MM.1S (cell line): Measurements from ENCODE around the gene ARSG.

Experiments
- DNase-seq: peaks from one replicate; pipeline ENCODE4 v3.0.0-alpha.2; 2015
- H2AFZ ChIP-seq: fragments of 300-600 bp; sonication (generic); 2 replicates; pipeline ENCODE4 v1.6.0; 2016; ENCODE audit warnings: antibody characterized with exemption, low read length
- H3F3A ChIP-seq: fragments of 300-600 bp; sonication (generic); 2 replicates; pipeline ENCODE4 v1.6.1; 2016; ENCODE audit warnings: mild to moderate bottlenecking, antibody characterized with exemption, low read length, moderate library complexity, mixed read lengths; ENCODE audit not compliant: insufficient read depth
- H3K27ac ChIP-seq: fragments of 300-600 bp; sonication (generic); 2 replicates; pipeline ENCODE4 v1.5.1; 2016; ENCODE audit warnings: mild to moderate bottlenecking, low read length
- H3K27me3 ChIP-seq: fragments of 300-600 bp; sonication (generic); replicated peaks from 2 replicates; pipeline ENCODE4 v1.6.0; 2016; ENCODE audit warnings: low read length; ENCODE audit not compliant: insufficient read depth
- H3K36me3 ChIP-seq: fragments of 300-600 bp; sonication (generic); replicated peaks from 2 replicates; pipeline ENCODE4 v1.6.1; 2016; ENCODE audit warnings: mild to moderate bottlenecking, low read length, mixed read lengths; ENCODE audit not compliant: insufficient read depth
- H3K4me1 ChIP-seq: fragments of 300-600 bp; sonication (generic); 2 replicates; pipeline ENCODE4 v1.6.1; 2016; ENCODE audit warnings: low read length, mixed read lengths
- H3K4me2 ChIP-seq: fragments of 300-600 bp; sonication (generic); 2 replicates; pipeline ENCODE4 v1.6.0; 2016; ENCODE audit warnings: low read depth, low read length
- H3K4me3 ChIP-seq: fragments of 300-600 bp; sonication (generic); 2 replicates; pipeline ENCODE4 v1.5.1; 2016; ENCODE audit warnings: low read length, mixed read lengths
- H3K79me2 ChIP-seq: fragments of 300-600 bp; sonication (generic); 2 replicates; pipeline ENCODE4 v1.6.1; 2016; ENCODE audit warnings: mixed run types, low read length, mixed read lengths
- H3K9ac ChIP-seq: fragments of 300-600 bp; sonication (generic); 2 replicates; pipeline ENCODE4 v1.6.1; 2016; ENCODE audit warnings: low read length, mixed read lengths
- H3K9me2 ChIP-seq: fragments of 300-600 bp; sonication (generic); replicated peaks from 2 replicates; pipeline ENCODE4 v1.6.1; 2016; ENCODE audit warnings: mild to moderate bottlenecking, low read length, mixed read lengths; ENCODE audit not compliant: insufficient read depth
- H3K9me3 ChIP-seq: fragments of 300-600 bp; sonication (generic); replicated peaks from 2 replicates; pipeline ENCODE4 v1.6.1; 2016; ENCODE audit warnings: mild to moderate bottlenecking, low read length, mixed read lengths; ENCODE audit not compliant: insufficient read depth
- H4K20me1 ChIP-seq: fragments of 300-600 bp; sonication (generic); 2 replicates; pipeline ENCODE4 v1.6.1; 2016; ENCODE audit warnings: mild to moderate bottlenecking, low read length, moderate library complexity, mixed read lengths; ENCODE audit not compliant: insufficient read depth
- EZH2 ChIP-seq: fragments of 300-600 bp; sonication (generic); optimal IDR thresholded peaks from 2 replicates; pipeline ENCODE3; 2017; ENCODE audit warnings: low read depth, mild to moderate bottlenecking, antibody characterized with exemption, low read length, mixed read lengths
- EZH2phosphoT487 ChIP-seq: fragments of 300-600 bp; sonication (generic); IDR thresholded peaks from 2 replicates; pipeline ENCODE4 v1.6.1; 2018; ENCODE audit warnings: antibody characterized with exemption, low read length
- TF ChIP-seq, protein P1 (sequence below): fragments of 300-600 bp; sonication (generic); IDR thresholded peaks from 2 replicates; pipeline ENCODE4 v1.5.1; 2016; ENCODE audit warnings: antibody characterized with exemption, low read length, mixed read lengths

Gene ARSG

GRCh38 chr17:68427575-68427974 lies 136.3 kb downstream of the ARSG start:
- Histone ChIP-seq H3K9me3 (no peaks in the 10 kb centered on the region), H3K27ac (no peak overlapping the region), H3K79me2 (no peaks in the 10 kb centered on the region), H2AFZ (no peak overlapping the region), H3K27me3 (no peaks in the 10 kb centered on the region), H4K20me1 (no peaks in the 10 kb centered on the region), H3K4me3 (no peak overlapping the region), H3F3A (no peaks in the 10 kb centered on the region), H3K4me1 (no peaks in the 10 kb centered on the region), H3K36me3 (peaks cover 4% of the 10 kb centered on the region; the same call in 1 of the 2 replicates), H3K9me2 (no peaks in the 10 kb centered on the region), H3K4me2 (no peak overlapping the region), H3K9ac (no peak overlapping the region)
- DNase-seq, result no peak
- TF ChIP-seq, protein P1, sequence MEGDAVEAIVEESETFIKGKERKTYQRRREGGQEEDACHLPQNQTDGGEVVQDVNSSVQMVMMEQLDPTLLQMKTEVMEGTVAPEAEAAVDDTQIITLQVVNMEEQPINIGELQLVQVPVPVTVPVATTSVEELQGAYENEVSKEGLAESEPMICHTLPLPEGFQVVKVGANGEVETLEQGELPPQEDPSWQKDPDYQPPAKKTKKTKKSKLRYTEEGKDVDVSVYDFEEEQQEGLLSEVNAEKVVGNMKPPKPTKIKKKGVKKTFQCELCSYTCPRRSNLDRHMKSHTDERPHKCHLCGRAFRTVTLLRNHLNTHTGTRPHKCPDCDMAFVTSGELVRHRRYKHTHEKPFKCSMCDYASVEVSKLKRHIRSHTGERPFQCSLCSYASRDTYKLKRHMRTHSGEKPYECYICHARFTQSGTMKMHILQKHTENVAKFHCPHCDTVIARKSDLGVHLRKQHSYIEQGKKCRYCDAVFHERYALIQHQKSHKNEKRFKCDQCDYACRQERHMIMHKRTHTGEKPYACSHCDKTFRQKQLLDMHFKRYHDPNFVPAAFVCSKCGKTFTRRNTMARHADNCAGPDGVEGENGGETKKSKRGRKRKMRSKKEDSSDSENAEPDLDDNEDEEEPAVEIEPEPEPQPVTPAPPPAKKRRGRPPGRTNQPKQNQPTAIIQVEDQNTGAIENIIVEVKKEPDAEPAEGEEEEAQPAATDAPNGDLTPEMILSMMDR, result no peak
- TF ChIP-seq EZH2 (no peak), EZH2phosphoT487 (no peak)

DNA sequence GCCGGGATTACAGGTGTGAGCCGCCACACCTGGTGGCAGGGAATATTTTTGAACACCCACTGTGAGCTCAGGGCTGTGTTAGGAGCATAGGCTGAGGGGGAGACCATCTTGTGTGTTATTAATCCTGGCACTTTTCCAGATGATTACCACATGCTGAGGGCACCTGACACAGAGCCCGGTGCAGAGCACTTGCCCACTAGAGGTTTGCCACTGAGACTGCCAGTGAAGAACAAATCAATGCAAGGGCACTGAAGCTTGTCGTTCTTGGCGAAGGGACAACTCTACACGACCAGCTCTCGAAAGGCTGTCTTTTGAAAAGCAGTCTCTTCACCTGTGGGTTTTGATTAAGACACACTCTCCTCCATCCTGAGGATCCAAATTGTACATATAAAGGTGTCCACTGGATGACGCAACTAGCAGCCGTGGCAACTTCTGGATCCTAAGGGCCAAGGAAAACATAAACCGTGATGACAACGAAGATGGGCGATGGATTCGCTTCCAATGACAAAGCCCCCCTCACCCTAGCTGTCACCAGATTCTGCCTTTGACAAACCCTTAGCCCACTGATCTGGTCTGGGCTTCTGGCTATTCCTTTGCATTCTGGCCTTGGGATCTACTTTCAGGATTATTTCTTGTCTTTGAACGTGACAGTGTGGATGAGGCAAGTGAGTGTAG lies 137.3 kb downstream of the ARSG start:
- Histone ChIP-seq H3K9me3 (no peaks in the 10 kb centered on the region), H3K4me2 (no peak overlapping the region), H3K4me3 (no peak overlapping the region), H3K27me3 (no peaks in the 10 kb centered on the region), H3F3A (no peaks in the 10 kb centered on the region), H3K27ac (no peak overlapping the region), H4K20me1 (no peaks in the 10 kb centered on the region), H3K4me1 (no peaks in the 10 kb centered on the region), H3K79me2 (no peaks in the 10 kb centered on the region), H2AFZ (no peak overlapping the region), H3K36me3 (peaks cover 9% of the 10 kb centered on the region; the same call in 1 of the 2 replicates), H3K9me2 (no peaks in the 10 kb centered on the region), H3K9ac (no peak overlapping the region)
- no peak for DNase-seq
- TF ChIP-seq EZH2, result no peak
- TF ChIP-seq EZH2phosphoT487, result no peak
- TF ChIP-seq, protein P1, result no peak

- Histone ChIP-seq H3F3A (no peaks in the 10 kb centered on the region), H3K9me3 (no peaks in the 10 kb centered on the region), H3K4me3 (no peak overlapping the region), H3K9me2 (no peaks in the 10 kb centered on the region), H3K36me3 (peaks cover 14% of the 10 kb centered on the region; the same call in 1 of the 2 replicates), H4K20me1 (no peaks in the 10 kb centered on the region), H3K27ac (no peak overlapping the region), H3K79me2 (no peaks in the 10 kb centered on the region), H3K9ac (no peak overlapping the region), H3K4me2 (no peak overlapping the region), H3K27me3 (no peaks in the 10 kb centered on the region), H2AFZ (no peak overlapping the region), H3K4me1 (no peaks in the 10 kb centered on the region)
- TF ChIP-seq EZH2 (no peak), EZH2phosphoT487 (no peak)
- TF ChIP-seq, protein P1, result no peak
- no peak for DNase-seq
Measured at GRCh38 chr17:68429881-68430280, 138.6 kb downstream of the ARSG start.
